ENCODE results near the gene GPI. TPM values are rescaled to one million over a fixed set of nuclear protein-coding genes. Genes with fewer than 3 reads are reported as not detected.

The GPI gene
- total RNA-seq: 100 to 1,000 TPM; 108 to 132 (median 126) TPM
- total RNA-seq (2013): 107 TPM
- 81.5 to 386 (median 104) reads per million in 29 experiments for total RNA-seq

- Histone ChIP-seq H3K9me3 (no peaks in the 10 kb centered on the region), H3K4me1 (ENCODE audit: control insufficient read depth in 1 of 2, extremely low read depth in 1 of 2, insufficient read depth in 2 of 2, low read length in 2 of 2) (peaks cover 12 to 41% of the 10 kb centered on the region in 2 experiments), H3K27ac (ENCODE audit: low read length) (peak within 1 kb of the TSS; percentile 53), H3K27me3 (replicated peaks in 1 of 2; ENCODE audit: control insufficient read depth in 2 of 2, extremely low read depth in 1 of 2, insufficient read depth in 2 of 2, low read length in 1 of 2) (no peaks in the 10 kb centered on the region), H3K4me3 (ENCODE audit: control insufficient read depth in 1 of 2, extremely low read depth in 1 of 2, low read length in 1 of 2) (peak within 1 kb of the TSS; percentile 89 to 93), H3K36me3 (ENCODE audit: control insufficient read depth in 2 of 2, extremely low read depth in 1 of 2, insufficient read depth in 1 of 2, low read length in 1 of 2) (peaks cover 0 to 31% of the 10 kb centered on the region in 2 donors)
- ChIA-PET CTCF (no interaction called here), POLR2A (interaction anchor here in 1 of 2 donors (0.5 kb wide), 1 partner anchor 1789 kb away, joined by 4 read pairs; no protein-coding TSS in a partner anchor)
- WGBS (ENCODE audit: insufficient coverage): under 1% methylated on average over 53 of the region's 67 CpGs
- ATAC-seq (replicated peaks in 1 of 4) (peak; percentile 92 to 93 (median 92)), DNase-seq (peak; percentile 22 to 79 (median 54))
- H3K4me1 Mint-ChIP-seq: peaks cover 32 to 38% (median 38%) of the 10 kb centered on the region in 3 donors
- peak within 1 kb of the TSS; percentile 86 to 90 for H3K27ac Mint-ChIP-seq
- peaks cover 18% of the 10 kb centered on the region for H3K36me3 Mint-ChIP-seq
- peak within 1 kb of the TSS; percentile 91 to 96 (median 94) for H3K4me3 Mint-ChIP-seq
- no peaks in the 10 kb centered on the region for H3K9me3 Mint-ChIP-seq
- no peaks in the 10 kb centered on the region for H3K27me3 Mint-ChIP-seq
Measured at GRCh38 chr19:34364830-34365462, at the start of gene GPI. Gene GPI (plus strand): TSS chr19:34365196. CDS start chr19:34365267, 71 bp downstream.

- Histone ChIP-seq H3K27ac (ENCODE audit: low read length) (no peak overlapping the region), H3K27me3 (replicated peaks in 1 of 2; ENCODE audit: control insufficient read depth in 2 of 2, extremely low read depth in 1 of 2, insufficient read depth in 2 of 2, low read length in 1 of 2) (no peaks in the 10 kb centered on the region), H3K4me1 (ENCODE audit: control insufficient read depth in 1 of 2, extremely low read depth in 1 of 2, insufficient read depth in 2 of 2, low read length in 2 of 2) (peaks cover 29 to 32% of the 10 kb centered on the region in 2 experiments), H3K4me3 (ENCODE audit: control insufficient read depth in 1 of 2, extremely low read depth in 1 of 2, low read length in 1 of 2) (no peak overlapping the region), H3K9me3 (no peaks in the 10 kb centered on the region), H3K36me3 (ENCODE audit: control insufficient read depth in 2 of 2, extremely low read depth in 1 of 2, insufficient read depth in 1 of 2, low read length in 1 of 2) (peaks cover 0 to 8% of the 10 kb centered on the region in 2 donors)
- Mint-ChIP-seq H3K36me3 (peaks cover 30% of the 10 kb centered on the region), H3K4me3 (peak overlapping the region in 1 of 3 donors; percentile 56), H3K27ac (peak overlapping the region; percentile 19 to 82), H3K27me3 (no peaks in the 10 kb centered on the region), H3K9me3 (no peaks in the 10 kb centered on the region), H3K4me1 (peaks cover 61 to 65% (median 63%) of the 10 kb centered on the region in 3 donors)
- ATAC-seq (replicated peaks in 1 of 4) (no peak), DNase-seq (no peak)
- CTCF ChIA-PET: interaction anchor here in 1 of 2 donors (0.7 kb wide), 1 partner anchor 51 kb away, joined by 3 read pairs; no protein-coding TSS in a partner anchor
- POLR2A ChIA-PET: interaction anchor here in 1 of 2 donors (0.5 to 0.6 kb wide), 2 partner anchors 106 to 1345 kb away, joined by 3 read pairs; no protein-coding TSS in a partner anchor
- WGBS (ENCODE audit: insufficient coverage): 86% methylated on average over 1 of the region's 2 CpGs
Measured at GRCh38 chr19:34316247-34316646, 48.7 kb upstream of the GPI start.

DNA sequence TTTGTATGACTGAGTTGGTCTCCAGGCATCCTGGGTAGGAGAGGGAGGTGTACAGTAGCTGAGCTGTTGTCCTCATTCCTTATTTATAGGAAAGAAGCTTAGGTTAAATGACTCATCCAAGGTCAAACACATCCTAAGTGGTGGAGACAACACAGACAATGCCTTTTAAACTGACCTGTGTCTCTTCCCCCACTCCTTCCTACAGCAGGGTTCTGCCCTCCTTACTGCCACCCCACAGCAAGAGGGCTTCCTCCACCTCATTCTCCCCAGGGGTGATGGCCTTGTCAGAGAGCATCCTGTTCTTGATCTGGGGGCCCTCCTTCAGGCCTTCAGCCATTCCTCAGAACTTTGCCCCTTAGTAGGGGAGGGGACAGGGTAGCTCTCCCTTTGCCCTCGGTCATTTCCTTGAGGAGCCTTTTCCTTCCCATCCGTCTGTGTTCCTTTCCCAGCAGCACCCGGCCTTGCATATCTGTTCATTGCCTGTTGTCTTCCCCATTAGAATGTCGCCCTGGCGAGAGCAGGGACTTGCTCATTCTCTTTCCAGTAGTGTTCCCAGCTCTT is 48.2 kb upstream of the GPI start:
- POLR2A ChIA-PET: interaction anchor here in 1 of 2 donors (0.5 kb wide), 1 partner anchor 106 kb away, joined by 3 read pairs; no protein-coding TSS in a partner anchor
- Histone ChIP-seq H3K27ac (ENCODE audit: low read length) (no peak overlapping the region), H3K4me3 (ENCODE audit: control insufficient read depth in 1 of 2, extremely low read depth in 1 of 2, low read length in 1 of 2) (no peak overlapping the region), H3K36me3 (ENCODE audit: control insufficient read depth in 2 of 2, extremely low read depth in 1 of 2, insufficient read depth in 1 of 2, low read length in 1 of 2) (peaks cover 0 to 13% of the 10 kb centered on the region in 2 donors), H3K9me3 (no peaks in the 10 kb centered on the region), H3K27me3 (replicated peaks in 1 of 2; ENCODE audit: control insufficient read depth in 2 of 2, extremely low read depth in 1 of 2, insufficient read depth in 2 of 2, low read length in 1 of 2) (no peaks in the 10 kb centered on the region), H3K4me1 (ENCODE audit: control insufficient read depth in 1 of 2, extremely low read depth in 1 of 2, insufficient read depth in 2 of 2, low read length in 2 of 2) (peaks cover 27 to 32% of the 10 kb centered on the region in 2 experiments)
- DNase-seq (no peak), ATAC-seq (replicated peaks in 1 of 4) (peak in 1 of 4 experiments; percentile 48)
- Mint-ChIP-seq H3K36me3 (peaks cover 30% of the 10 kb centered on the region), H3K4me3 (peak overlapping the region; percentile 7 to 56 (median 17)), H3K27me3 (no peaks in the 10 kb centered on the region), H3K4me1 (peaks cover 57 to 63% (median 58%) of the 10 kb centered on the region in 3 donors), H3K27ac (peak overlapping the region; percentile 19 to 82), H3K9me3 (no peaks in the 10 kb centered on the region)
- no CpG with 5 or more reads among the region's 5 CpGs for WGBS (ENCODE audit: insufficient coverage)
- CTCF ChIA-PET: interaction anchor here in 1 of 2 donors (0.7 kb wide), 1 partner anchor 18 kb away, joined by 4 read pairs; no protein-coding TSS in a partner anchor

DNA sequence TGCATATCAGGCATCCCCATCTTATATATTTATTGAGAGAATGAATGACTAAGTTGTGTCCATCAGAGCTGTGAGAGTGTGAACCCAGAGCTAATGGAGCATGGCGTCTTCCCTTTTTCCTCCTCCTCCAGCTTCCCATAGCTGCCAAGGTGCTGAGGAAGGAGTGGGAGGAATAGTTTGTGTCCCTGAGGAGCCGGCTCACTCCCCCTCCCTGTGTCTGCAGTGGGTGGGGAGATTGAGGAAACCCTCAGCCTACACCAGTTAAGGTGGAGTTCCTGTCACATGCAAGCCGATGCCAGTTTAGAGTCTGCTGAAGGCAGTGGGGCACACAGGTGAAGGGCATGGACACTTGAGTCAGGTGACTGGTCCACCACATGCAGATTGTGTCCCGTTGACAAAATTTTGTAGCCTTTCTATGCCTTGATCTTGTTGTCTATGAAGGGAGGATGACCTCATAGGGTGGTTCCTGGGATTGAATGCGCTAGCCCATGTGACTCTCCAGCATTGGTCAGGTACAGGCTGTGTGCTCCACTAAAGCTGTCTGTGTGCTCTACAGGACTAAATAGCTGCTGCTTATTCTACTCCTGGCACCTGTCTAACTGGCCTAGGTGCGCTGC is 47.6 kb upstream of the GPI start:
- ATAC-seq (replicated peaks in 1 of 4): peak; percentile 74 to 86 (median 81)
- Mint-ChIP-seq H3K27me3 (no peaks in the 10 kb centered on the region), H3K9me3 (no peaks in the 10 kb centered on the region), H3K27ac (peak overlapping the region; percentile 7 to 82), H3K4me1 (peaks cover 51 to 58% (median 53%) of the 10 kb centered on the region in 3 donors), H3K4me3 (peak overlapping the region; percentile 7 to 56 (median 17)), H3K36me3 (peaks cover 24% of the 10 kb centered on the region)
- POLR2A ChIA-PET: no interaction called here
- CTCF ChIA-PET: interaction anchor here in 1 of 2 donors (0.6 to 0.7 kb wide), 2 partner anchors 17 to 50 kb away, joined by 3 to 4 read pairs; no protein-coding TSS in a partner anchor
- Histone ChIP-seq H3K4me1 (ENCODE audit: control insufficient read depth in 1 of 2, extremely low read depth in 1 of 2, insufficient read depth in 2 of 2, low read length in 2 of 2) (peaks cover 27 to 32% of the 10 kb centered on the region in 2 experiments), H3K27me3 (replicated peaks in 1 of 2; ENCODE audit: control insufficient read depth in 2 of 2, extremely low read depth in 1 of 2, insufficient read depth in 2 of 2, low read length in 1 of 2) (no peaks in the 10 kb centered on the region), H3K27ac (ENCODE audit: low read length) (peak overlapping the region; percentile 50), H3K36me3 (ENCODE audit: control insufficient read depth in 2 of 2, extremely low read depth in 1 of 2, insufficient read depth in 1 of 2, low read length in 1 of 2) (peaks cover 0 to 16% of the 10 kb centered on the region in 2 donors), H3K4me3 (ENCODE audit: control insufficient read depth in 1 of 2, extremely low read depth in 1 of 2, low read length in 1 of 2) (peak overlapping the region in 1 of 2 donors; percentile 30), H3K9me3 (no peaks in the 10 kb centered on the region)
- 45% methylated on average over 3 of the region's 6 CpGs for WGBS (ENCODE audit: insufficient coverage)
- DNase-seq: peak in 28 of 35 experiments; percentile 5 to 66 (median 18)

DNA sequence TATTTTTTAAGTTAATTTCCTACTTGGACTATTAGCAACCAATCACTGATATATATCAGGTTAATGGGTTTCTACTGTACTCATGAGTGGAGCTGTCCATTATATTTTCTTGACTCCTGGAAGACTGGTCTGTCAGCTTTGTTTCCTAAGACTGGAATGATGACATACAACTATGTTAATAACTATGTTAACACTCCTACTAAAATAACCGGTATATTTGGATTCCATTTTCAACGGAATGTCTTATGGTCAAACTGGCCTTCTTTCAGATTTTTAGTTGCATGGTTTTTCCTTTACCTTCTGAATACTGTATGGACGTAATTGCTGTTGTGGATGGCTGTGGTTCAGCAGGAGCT is 45.8 kb upstream of the GPI start:
- no peaks in the 10 kb centered on the region for H3K9me3 Mint-ChIP-seq
- no peak overlapping the region for H3K4me3 Mint-ChIP-seq
- no peak for DNase-seq
- H3K27ac ChIP-seq (ENCODE audit: low read length): no peak overlapping the region
- WGBS (ENCODE audit: insufficient coverage): 100% methylated on average over 2 of the region's 3 CpGs
- peaks cover 5 to 26% of the 10 kb centered on the region in 2 donors for H3K36me3 ChIP-seq (ENCODE audit: control insufficient read depth in 2 of 2, extremely low read depth in 1 of 2, insufficient read depth in 1 of 2, low read length in 1 of 2)
- CTCF ChIA-PET: interaction anchor here in 1 of 2 donors (0.6 kb wide), 1 partner anchor 102 kb away, joined by 6 read pairs; no protein-coding TSS in a partner anchor
- no peaks in the 10 kb centered on the region for H3K27me3 Mint-ChIP-seq
- ATAC-seq (replicated peaks in 1 of 4): no peak
- POLR2A ChIA-PET: interaction anchor here in 1 of 2 donors (0.5 kb wide), 2 partner anchors 11 to 25 kb away, joined by 4 to 14 read pairs; no protein-coding TSS in a partner anchor
- no peaks in the 10 kb centered on the region for H3K27me3 ChIP-seq (replicated peaks in 1 of 2; ENCODE audit: control insufficient read depth in 2 of 2, extremely low read depth in 1 of 2, insufficient read depth in 2 of 2, low read length in 1 of 2)
- H3K4me3 ChIP-seq (ENCODE audit: control insufficient read depth in 1 of 2, extremely low read depth in 1 of 2, low read length in 1 of 2): no peak overlapping the region
- peaks cover 27 to 32% of the 10 kb centered on the region in 2 experiments for H3K4me1 ChIP-seq (ENCODE audit: control insufficient read depth in 1 of 2, extremely low read depth in 1 of 2, insufficient read depth in 2 of 2, low read length in 2 of 2)
- peak overlapping the region in 1 of 2 donors; percentile 57 for H3K27ac Mint-ChIP-seq
- H3K4me1 Mint-ChIP-seq: peaks cover 52 to 57% (median 53%) of the 10 kb centered on the region in 3 donors
- H3K9me3 ChIP-seq: no peaks in the 10 kb centered on the region
- H3K36me3 Mint-ChIP-seq: peaks cover 27% of the 10 kb centered on the region

- no peaks in the 10 kb centered on the region for H3K9me3 Mint-ChIP-seq
- ChIA-PET CTCF (interaction anchor here in 1 of 2 donors (0.9 kb wide), 1 partner anchor 21 kb away, joined by 4 read pairs; no protein-coding TSS in a partner anchor), POLR2A (interaction anchor here in 1 of 2 donors (0.5 kb wide), 1 partner anchor 12 kb away, joined by 14 read pairs; no protein-coding TSS in a partner anchor)
- no peaks in the 10 kb centered on the region for H3K9me3 ChIP-seq
- H3K4me3 ChIP-seq (ENCODE audit: control insufficient read depth in 1 of 2, extremely low read depth in 1 of 2, low read length in 1 of 2): no peak overlapping the region
- no peaks in the 10 kb centered on the region for H3K27me3 Mint-ChIP-seq
- H3K4me1 Mint-ChIP-seq: peaks cover 47 to 52% (median 48%) of the 10 kb centered on the region in 3 donors
- 94% methylated on average over 8 of the region's 11 CpGs for WGBS (ENCODE audit: insufficient coverage)
- H3K36me3 Mint-ChIP-seq: peaks cover 27% of the 10 kb centered on the region
- no peaks in the 10 kb centered on the region for H3K27me3 ChIP-seq (replicated peaks in 1 of 2; ENCODE audit: control insufficient read depth in 2 of 2, extremely low read depth in 1 of 2, insufficient read depth in 2 of 2, low read length in 1 of 2)
- H3K4me1 ChIP-seq (ENCODE audit: control insufficient read depth in 1 of 2, extremely low read depth in 1 of 2, insufficient read depth in 2 of 2, low read length in 2 of 2): peaks cover 27 to 32% of the 10 kb centered on the region in 2 experiments
- no peak overlapping the region for H3K27ac Mint-ChIP-seq
- H3K36me3 ChIP-seq (ENCODE audit: control insufficient read depth in 2 of 2, extremely low read depth in 1 of 2, insufficient read depth in 1 of 2, low read length in 1 of 2): peaks cover 5 to 30% of the 10 kb centered on the region in 2 donors
- ATAC-seq (replicated peaks in 1 of 4): no peak
- no peak overlapping the region for H3K4me3 Mint-ChIP-seq
- H3K27ac ChIP-seq (ENCODE audit: low read length): no peak overlapping the region
- no peak for DNase-seq
Measured at GRCh38 chr19:34319785-34320184, 45.2 kb upstream of the GPI start.
